GM12801 (cell line): ENCODE results near the gene KRTAP5-2.

Source experiments
- CTCF ChIP-seq: IDR thresholded peaks from one replicate; pipeline ENCODE4 v1.5.1; 2011; ENCODE audit warnings: control low read depth; ENCODE audit not compliant: insufficient read length; ENCODE audit errors: extremely low read depth

Gene KRTAP5-2

GRCh38 chr11:1581976-1582375 is 16.1 kb downstream of the KRTAP5-2 start:
- no peak for TF ChIP-seq CTCF

- TF ChIP-seq CTCF, result no peak
Observed at GRCh38 chr11:1576825-1577224, 21.3 kb downstream of the KRTAP5-2 start.

GRCh38 chr11:1574933-1575242 is 23.2 kb downstream of the KRTAP5-2 start:
- TF ChIP-seq CTCF, result no peak

GRCh38 chr11:1574238-1574932 is 23.7 kb downstream of the KRTAP5-2 start:
- no peak for TF ChIP-seq CTCF

GRCh38 chr11:1573903-1574237 is 24.2 kb downstream of the KRTAP5-2 start:
- TF ChIP-seq CTCF, result no peak

GRCh38 chr11:1573077-1573902 is 24.8 kb downstream of the KRTAP5-2 start:
- no peak for TF ChIP-seq CTCF

GRCh38 chr11:1572197-1573076 is 25.7 kb downstream of the KRTAP5-2 start, which contains the start of gene DUSP8:
TSS of gene DUSP8 (minus strand) at chr11:1572271. CDS start at chr11:1565826, 6,445 bp downstream.
- no peak for TF ChIP-seq CTCF
